Body of pancreas (tissue), 4 donors: ENCODE measurements around the gene PPARA. TPM values are rescaled to one million over a fixed set of nuclear protein-coding genes. Genes with fewer than 3 reads are reported as not detected.
"Not testable (repeated sequence)": the region's sequence is repeated elsewhere in the genome, so short reads cannot be mapped to it uniquely, and the experiment has no call there.

Experiments
- ATAC-seq: fragments of 150-250 bp; one replicate; pipeline ENCODE4 v1.9.1; 2016
- DNase-seq, 4 donors: peaks; one replicate each; pipeline ENCODE4 v3.0.0-alpha.2; 2019
- H3K27ac ChIP-seq, 4 donors: fragments of 200-600 bp; sonication (generic); 1 replicate in 3 of 4; 2 replicates in 1 of 4; pipeline versions ENCODE4 v1.5.1 to v1.6.1; 2016 to 2019; ENCODE audit warnings: mild to moderate bottlenecking in 1 of 4, mixed read lengths in 1 of 4, moderate library complexity in 1 of 4
- H3K27me3 ChIP-seq, 2 donors: fragments of 200-600 bp; sonication (generic); one replicate each; pipeline ENCODE4 v1.6.0; 2016; ENCODE audit warnings: mild to moderate bottlenecking in 1 of 2
- H3K36me3 ChIP-seq, 2 donors: fragments of 200-600 bp; sonication (generic); replicated peaks in 1 of 2; 2 replicates each; pipeline ENCODE4 v1.5.1; 2016; ENCODE audit warnings: low read depth in 2 of 2; ENCODE audit not compliant: insufficient read depth in 1 of 2
- H3K4me1 ChIP-seq: fragments of 200-600 bp; sonication (generic); one replicate; pipeline ENCODE4 v1.6.0; 2016
- H3K4me3 ChIP-seq, 2 donors: fragments of 200-600 bp; sonication (generic); 1 replicate in 1 of 2; 2 replicates in 1 of 2; pipeline ENCODE4 v1.5.1; 2016 to 2019
- H3K9me3 ChIP-seq, 3 donors: fragments of 200-600 bp; sonication (generic); 1 replicate in 2 of 3; 2 replicates in 1 of 3; pipeline ENCODE4 v1.5.1; 2016
- CTCF ChIP-seq, 7 experiments: fragments of 450-650 bp in 4 of 7; fragments of 200-600 bp in 3 of 7; sonication (generic) in 3 of 7; IDR thresholded peaks; one replicate each; pipeline ENCODE4 v1.5.1; 2016 to 2019; ENCODE audit warnings: antibody characterized with exemption in 7 of 7
- POLR2A ChIP-seq, 3 donors: fragments of 450-650 bp; IDR thresholded peaks; one replicate each; pipeline ENCODE4 v1.6.1; 2016; ENCODE audit warnings: antibody characterized with exemption in 3 of 3, mild to moderate bottlenecking in 2 of 3
- WGBS, 2 donors: methylation state at CpG; one replicate each; pipeline ENCODE4 v1.1.5; 2017; 5-methylcytosine and 5-hydroxymethylcytosine counted together
- intact Hi-C: fragments of 100-400 bp; cut with DNase I; formaldehyde crosslinking; loops from one replicate; pipeline ENCODE4 v1.15.1; 2023
- total RNA-seq, 2 donors: library from RNA; depleted of rRNA; stranded (reverse); fragments of >200 nt; gene quantifications; one replicate each; pipeline ENCODE4 v1.1.0, GENCODE V29; 2016

The PPARA gene
- total RNA-seq, 2 donors from 2014 or later: 15.8 to 19.8 TPM

GRCh38 chr22:46128606-46129005, 21.7 kb upstream of the PPARA start:
- Histone ChIP-seq H3K4me3 (no peak overlapping the region), H3K27me3 (no peaks in the 10 kb centered on the region), H3K9me3 (no peaks in the 10 kb centered on the region), H3K27ac (no peak overlapping the region), H3K36me3 (no peaks in the 10 kb centered on the region), H3K4me1 (no peaks in the 10 kb centered on the region)
- 93% methylated on average over 9 of the region's 12 CpGs; no CpG with 5 or more reads in 1 of the 2 donors for WGBS, 2 donors
- TF ChIP-seq CTCF (IDR thresholded peaks at IDR 0.05) (no peak), POLR2A (IDR thresholded peaks at IDR 0.05) (no peak)
- DNase-seq (no peak), ATAC-seq (no peak)
- intact Hi-C loops: loop anchor here (10.0 kb wide), 1 partner anchor 406 kb away; the partner anchor contains the start of gene CELSR1

- Histone ChIP-seq H3K4me1 (no peaks in the 10 kb centered on the region), H3K36me3 (no peaks in the 10 kb centered on the region), H3K27me3 (no peaks in the 10 kb centered on the region), H3K9me3 (no peaks in the 10 kb centered on the region), H3K27ac (peak overlapping the region in 2 of 4 donors; percentile 25 to 53), H3K4me3 (no peak overlapping the region)
- intact Hi-C loops: loop anchor here (10.0 kb wide), 1 partner anchor 405 kb away; the partner anchor contains the start of gene CELSR1
- 72 to 85% methylated on average over 10 to 26 of the region's 26 CpGs for WGBS, 2 donors
- DNase-seq: peak in 2 of 4 donors; percentile 26 to 70
- TF ChIP-seq CTCF (IDR thresholded peaks at IDR 0.05) (no peak), POLR2A (IDR thresholded peaks at IDR 0.05) (no peak)
- ATAC-seq: peak; percentile 13
These were observed 20.8 kb upstream of the PPARA start for GRCh38 chr22:46129390-46130041.

- DNase-seq (no peak), ATAC-seq (no peak)
- intact Hi-C loops: no loop called here
- H3K4me1 ChIP-seq: no peaks in the 10 kb centered on the region
- TF ChIP-seq CTCF (IDR thresholded peaks at IDR 0.05) (no peak), POLR2A (IDR thresholded peaks at IDR 0.05) (no peak)
- H3K9me3 ChIP-seq: no peaks in the 10 kb centered on the region
- H3K4me3 ChIP-seq: no peak overlapping the region
- 72 to 77% methylated on average over 9 to 13 of the region's 13 CpGs for WGBS, 2 donors
- no peaks in the 10 kb centered on the region for H3K27me3 ChIP-seq
- no peaks in the 10 kb centered on the region for H3K36me3 ChIP-seq
- no peak overlapping the region for H3K27ac ChIP-seq
These were observed 19.2 kb upstream of the PPARA start for GRCh38 chr22:46131151-46131587.

GRCh38 chr22:46132193-46132829, 18.0 kb upstream of the PPARA start:
- H3K4me1 ChIP-seq, DNase-seq, H3K9me3 ChIP-seq, ATAC-seq, H3K36me3 ChIP-seq, H3K27me3 ChIP-seq, H3K4me3 ChIP-seq, intact Hi-C loops, H3K27ac ChIP-seq: not testable (repeated sequence)
- 85 to 90% methylated on average over 10 to 12 of the region's 12 CpGs for WGBS, 2 donors

DNA sequence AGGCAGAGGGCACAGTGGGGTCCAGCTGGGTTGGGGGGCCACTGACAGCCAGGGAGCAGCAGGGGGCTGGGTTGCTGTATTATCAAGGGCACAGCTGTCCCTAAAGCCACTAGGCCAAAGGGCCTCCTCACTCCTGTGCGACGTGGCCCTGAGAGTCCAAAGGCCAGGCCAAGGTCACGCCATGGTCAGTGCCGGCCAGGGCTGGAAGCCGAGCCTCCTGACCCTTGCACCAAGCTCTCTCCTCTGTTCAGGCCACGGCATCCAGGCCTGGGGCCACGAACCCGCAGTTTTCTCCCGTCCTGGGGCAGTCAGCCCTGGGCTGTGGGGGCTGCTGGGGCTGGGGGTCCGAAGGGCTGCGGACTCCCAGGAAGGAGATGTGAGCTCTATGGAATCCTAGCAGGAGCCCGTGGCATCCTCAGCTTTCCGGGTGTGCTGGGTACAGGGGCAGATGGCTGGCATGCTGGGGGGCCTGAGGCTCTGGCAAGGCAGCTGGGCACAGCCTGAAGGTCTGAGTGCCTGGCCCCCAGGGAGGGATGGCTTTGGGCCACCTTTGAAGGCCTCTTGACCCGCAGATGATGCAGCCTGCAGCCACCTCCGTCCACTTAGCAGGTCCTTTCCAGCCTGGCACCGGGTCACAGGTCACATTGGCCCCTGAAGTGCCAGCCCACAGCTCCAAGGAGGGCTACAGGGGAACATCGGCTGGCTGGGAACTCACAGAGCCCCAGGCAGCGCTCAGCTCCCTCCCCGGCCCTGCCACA, 17.3 kb upstream of the PPARA start:
- intact Hi-C loops: no loop called here
- H3K27me3 ChIP-seq: no peaks in the 10 kb centered on the region
- ATAC-seq (no peak), DNase-seq (no peak)
- no peaks in the 10 kb centered on the region for H3K9me3 ChIP-seq
- H3K4me3 ChIP-seq: no peak overlapping the region
- no peaks in the 10 kb centered on the region for H3K36me3 ChIP-seq
- H3K27ac ChIP-seq: no peak overlapping the region
- no peak for TF ChIP-seq CTCF (IDR thresholded peaks at IDR 0.05)
- TF ChIP-seq POLR2A (IDR thresholded peaks at IDR 0.05): no peak
- H3K4me1 ChIP-seq: no peaks in the 10 kb centered on the region
- WGBS, 2 donors: 85 to 95% methylated on average over 5 to 19 of the region's 19 CpGs
